Stimulated activated CD8-positive, alpha-beta memory T cell treated with anti-CD3 and anti-CD28 coated beads, Interleukin-12 subunit alpha, Interleukin-12 subunit beta, amount 100 ng/mL, for 24 hours (primary cell): Measurements from ENCODE around the gene ZDHHC18.
"Not testable (repeated sequence)": the region's sequence is repeated elsewhere in the genome, so short reads cannot be mapped to it uniquely, and the experiment has no call there.

Source experiments
- DNase-seq: peaks from one replicate; pipeline ENCODE4 v3.0.0-alpha.2; 2020; ENCODE audit errors: extremely low read depth

ZDHHC18 gene

DNA sequence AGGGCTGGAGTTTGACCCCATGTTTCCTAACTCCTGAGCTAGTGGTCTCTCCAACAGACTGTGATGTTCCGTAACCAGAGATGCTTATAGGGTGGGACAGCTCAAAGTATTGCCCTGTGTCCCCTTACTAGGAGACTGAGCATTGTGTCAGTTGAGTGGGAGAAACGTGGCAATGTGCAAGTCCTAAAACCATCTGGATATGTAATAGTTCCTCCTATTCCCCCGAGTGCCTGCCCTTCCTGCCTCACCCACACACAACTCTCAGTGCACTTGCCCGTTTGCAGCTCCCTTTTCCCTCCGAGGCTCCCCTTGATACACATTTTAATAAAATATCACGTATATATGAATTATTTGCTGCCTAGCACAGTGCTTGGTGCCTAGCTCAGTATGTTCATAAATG, 35.3 kb upstream of the ZDHHC18 start:
- no peak for DNase-seq

DNA sequence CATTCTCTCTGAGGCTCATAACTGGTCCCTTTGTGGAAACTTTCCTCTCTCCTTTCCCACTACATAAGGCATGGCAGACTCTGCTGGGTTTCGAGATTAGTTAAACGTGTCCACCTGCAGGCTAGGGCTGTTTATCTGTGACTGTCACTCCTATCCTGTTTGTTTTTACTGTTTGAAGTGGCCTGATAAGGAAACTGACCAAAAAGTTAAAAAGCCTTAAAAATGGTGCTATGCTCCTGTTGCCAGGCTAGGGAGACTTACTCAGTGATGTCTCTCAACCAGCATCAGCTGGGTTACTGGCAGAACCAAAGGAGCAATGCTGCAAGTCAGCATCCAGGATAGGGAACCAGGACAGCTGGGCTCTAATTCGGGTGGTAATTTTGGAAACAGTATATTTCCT, 34.9 kb upstream of the ZDHHC18 start:
- no peak for DNase-seq

DNA sequence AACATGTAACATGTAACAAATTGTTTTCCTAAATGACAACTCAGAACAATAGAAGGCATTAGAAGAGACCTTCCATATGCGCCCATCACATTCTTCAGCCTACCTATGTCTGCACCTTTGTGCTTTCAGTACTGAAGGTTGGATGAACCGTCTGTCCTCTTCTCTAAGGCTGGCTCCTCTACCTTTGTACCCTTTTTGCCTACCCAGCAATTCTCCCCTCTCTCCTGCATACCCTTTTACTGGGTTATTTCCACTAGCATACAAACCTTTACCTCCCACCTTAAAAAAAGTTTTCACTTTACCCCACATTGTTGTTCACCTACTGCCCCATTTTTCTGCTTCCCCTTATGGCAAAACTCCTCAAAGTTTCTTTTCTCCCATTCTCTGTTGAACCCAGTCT, 33.6 kb upstream of the ZDHHC18 start:
- DNase-seq, result no peak

DNA sequence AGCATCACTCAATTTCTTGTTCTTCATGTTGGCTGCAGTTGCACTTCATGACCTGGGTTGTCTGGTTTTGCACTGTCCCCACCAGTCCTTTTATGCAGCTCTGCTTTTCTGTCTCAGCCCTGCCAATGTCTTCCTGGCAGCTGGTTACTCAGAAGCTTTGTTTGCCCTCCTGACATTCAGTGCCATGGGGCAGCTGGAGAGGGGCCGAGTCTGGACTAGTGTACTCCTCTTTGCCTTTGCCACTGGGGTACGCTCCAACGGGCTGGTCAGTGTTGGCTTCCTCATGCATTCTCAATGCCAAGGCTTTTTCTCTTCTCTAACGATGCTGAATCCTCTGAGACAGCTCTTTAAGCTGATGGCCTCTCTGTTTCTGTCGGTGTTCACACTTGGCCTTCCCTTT, 32.1 kb upstream of the ZDHHC18 start:
- no peak for DNase-seq

GRCh38 chr1:26797627-26798026, 28.9 kb upstream of the ZDHHC18 start:
- no peak for DNase-seq

DNA sequence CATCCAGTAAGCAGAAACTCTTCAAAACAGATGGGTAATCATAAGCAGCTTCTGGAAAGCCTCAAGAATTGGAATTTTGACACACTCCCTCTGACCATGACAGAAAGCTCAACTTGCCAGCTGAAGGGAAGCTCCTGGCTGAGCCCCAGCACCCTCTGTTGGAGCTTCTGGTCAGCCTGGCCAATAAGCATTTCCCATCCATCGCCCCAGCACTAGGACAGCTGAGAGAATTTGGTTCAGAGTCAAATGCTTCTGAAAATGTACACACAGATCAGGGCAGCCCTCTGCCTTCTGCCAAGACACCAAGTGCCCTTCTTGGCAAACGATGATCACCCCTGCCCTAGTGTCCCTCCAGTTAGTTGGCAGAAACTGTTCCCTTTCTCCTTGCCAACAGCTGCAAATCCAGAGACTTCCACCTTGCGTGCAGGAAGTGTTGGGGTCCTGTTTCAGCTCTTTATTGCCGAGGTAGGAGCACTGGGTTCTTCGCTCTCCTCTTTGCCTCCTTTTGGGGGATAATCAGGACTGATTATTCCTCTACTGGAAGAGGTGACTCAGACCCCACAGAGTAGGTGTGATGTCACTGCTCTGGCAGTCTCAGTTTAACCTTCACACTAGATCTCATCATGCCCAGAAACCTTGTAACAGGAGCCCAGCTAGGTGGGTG, 26.9 kb upstream of the ZDHHC18 start:
- DNase-seq, result no peak

GRCh38 chr1:26803932-26804331, 22.6 kb upstream of the ZDHHC18 start:
- not testable (repeated sequence) for DNase-seq

DNA sequence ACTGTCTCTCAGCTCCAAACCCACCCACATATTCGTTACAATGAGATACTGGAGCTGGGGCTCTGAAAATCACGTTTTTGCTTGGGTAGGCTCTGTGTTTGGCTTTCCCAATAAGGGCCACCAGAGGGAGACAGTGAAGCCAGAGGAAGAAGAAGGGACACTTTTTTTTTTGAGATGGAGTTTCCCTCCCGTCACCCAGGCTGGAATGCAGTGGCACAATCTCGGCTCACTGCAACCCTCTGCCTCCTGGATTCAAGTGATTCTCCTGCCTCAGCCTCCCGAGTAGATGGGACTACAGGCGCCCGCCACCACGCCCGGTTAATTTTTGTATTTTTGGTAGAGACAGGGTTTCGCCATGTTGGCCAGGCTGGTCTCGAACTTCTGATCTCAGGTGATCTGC, 16.4 kb upstream of the ZDHHC18 start:
- not testable (repeated sequence) for DNase-seq

- no peak for DNase-seq
Measured at GRCh38 chr1:26811057-26811456, 15.4 kb upstream of the ZDHHC18 start.

DNA sequence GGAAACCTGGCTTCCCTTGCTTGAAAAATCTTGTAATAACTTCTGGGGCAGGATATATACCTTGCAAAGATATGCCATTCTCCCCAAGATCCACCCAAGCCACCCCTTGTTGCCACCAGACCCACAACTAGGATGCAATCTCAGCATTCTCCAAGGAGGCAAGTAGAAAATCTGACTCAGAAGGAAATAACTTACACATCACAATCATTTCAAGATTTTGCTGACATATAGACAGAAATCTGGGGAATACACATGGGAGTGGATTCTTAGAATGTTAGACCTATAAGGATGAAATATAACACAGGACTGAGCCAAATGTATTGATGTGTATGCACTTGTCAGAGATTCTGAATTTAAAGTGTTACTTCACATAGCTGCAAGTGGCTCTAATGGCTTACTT, 14.8 kb upstream of the ZDHHC18 start:
- no peak for DNase-seq

GRCh38 chr1:26814377-26814776, 12.1 kb upstream of the ZDHHC18 start:
- DNase-seq, result no peak

GRCh38 chr1:26814893-26815292, 11.6 kb upstream of the ZDHHC18 start:
- no peak for DNase-seq

- no peak for DNase-seq
Measured at GRCh38 chr1:26820784-26821269, 5.7 kb upstream of the ZDHHC18 start.

DNA sequence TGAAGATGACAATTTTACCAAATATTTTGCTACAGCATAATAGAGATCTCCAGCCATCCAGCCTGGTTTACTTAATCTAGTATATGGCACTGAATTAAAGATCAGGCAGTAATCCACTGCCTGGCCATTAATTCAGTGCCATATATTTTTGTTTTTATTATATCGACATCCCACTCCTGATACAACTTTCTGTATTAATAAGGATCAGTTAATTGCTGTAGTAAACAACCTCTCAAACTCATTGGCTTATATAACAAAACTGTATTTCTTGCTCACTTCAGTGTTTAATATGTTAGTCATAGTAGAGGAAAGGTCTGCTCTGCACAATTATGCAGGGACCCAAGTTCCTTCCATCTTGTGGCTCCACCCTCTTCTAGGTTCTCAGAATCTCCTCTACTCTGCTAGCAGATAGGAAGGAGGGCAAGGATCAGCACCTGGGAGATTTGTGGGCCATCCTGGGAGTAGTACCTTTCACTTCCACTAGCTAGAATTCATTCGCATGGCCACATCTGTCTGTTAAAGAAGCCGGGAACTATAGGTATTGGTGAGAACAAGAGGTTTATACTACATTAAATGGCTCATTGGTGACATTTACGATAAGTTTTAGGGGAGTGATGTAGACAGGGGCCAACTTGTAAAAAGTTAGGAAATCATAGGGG, 3.6 kb upstream of the ZDHHC18 start:
- no peak for DNase-seq

DNA sequence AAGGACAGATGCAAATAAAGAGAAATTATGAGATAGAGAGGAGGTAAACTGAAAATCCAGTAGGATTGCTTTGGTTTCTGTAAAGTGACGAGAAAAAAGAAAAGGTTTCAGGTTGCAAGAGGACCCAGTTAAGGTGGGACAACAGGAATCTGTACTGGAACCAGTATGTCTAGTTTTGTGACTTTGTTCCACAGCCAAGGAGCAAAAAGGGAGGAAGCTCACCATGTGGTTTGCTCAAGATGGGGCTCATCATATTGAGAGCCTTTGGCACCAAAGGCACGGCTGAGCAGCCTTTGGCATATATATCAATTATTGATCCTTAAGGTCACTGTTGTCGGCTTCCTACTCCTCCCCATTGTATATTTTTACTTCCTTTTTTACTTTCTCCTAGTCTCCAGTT, 1.8 kb upstream of the ZDHHC18 start:
- no peak for DNase-seq

- no peak for DNase-seq
Measured at GRCh38 chr1:26827106-26827604, 667 bp downstream of the ZDHHC18 start.

DNA sequence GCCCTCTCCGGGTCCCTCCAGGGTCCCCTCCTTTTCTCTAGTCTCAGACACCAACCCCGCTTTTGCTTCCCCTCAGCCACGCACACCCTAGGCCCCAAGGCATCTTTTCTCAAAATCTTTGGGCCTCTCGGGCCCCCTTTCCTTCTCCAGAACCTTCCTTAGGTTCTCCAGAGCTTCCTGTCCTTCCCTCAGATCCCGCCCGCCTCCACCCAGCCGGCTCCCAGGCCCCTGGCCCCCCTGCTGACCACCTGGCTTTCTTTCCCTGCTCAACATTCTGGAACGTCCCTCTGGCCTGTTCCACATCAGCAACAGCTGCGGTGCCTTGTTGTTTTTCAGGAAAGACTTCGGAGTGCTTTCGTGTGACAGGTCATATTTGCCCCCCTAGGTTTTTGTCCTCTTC, 1.2 kb downstream of the ZDHHC18 start:
- DNase-seq, result no peak

- DNase-seq, result no peak
Measured at GRCh38 chr1:26828411-26828991, 2.0 kb downstream of the ZDHHC18 start.

DNA sequence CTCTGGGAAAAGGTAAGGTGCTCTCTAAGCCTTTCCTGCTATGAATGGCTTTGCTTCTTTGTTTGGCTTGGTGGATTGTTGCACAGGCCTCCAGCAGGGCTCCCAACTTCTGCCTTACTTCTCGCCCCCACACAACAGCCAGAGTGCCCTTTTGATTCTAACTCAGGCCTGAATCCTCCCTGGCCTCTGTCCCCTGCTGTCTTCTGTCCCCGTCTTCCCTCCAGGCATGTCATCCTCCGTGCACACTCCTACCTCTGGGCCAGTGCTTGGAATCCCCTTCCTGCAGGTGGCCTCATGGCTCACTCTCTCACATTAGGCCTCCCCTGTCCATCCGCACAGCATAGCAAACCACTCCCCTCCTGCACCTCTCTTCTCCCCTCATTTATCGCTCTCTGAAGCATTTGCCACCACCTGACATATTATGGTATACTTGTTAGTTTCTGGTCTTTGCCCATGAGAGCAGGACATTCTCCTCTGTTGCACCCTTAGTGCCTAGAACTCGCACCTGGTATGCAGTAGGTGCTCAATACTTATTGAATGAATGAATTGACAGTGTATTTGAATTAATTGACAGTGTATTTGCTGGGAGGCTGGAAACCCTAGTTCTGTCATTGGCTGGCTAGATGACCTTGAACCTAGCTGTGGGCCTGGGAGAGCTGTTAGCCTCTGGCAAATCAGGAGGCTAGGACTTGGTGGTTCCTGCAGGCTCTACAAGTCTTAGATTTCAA, 2.9 kb downstream of the ZDHHC18 start:
- DNase-seq, result no peak

- no peak for DNase-seq
Measured at GRCh38 chr1:26831059-26831458, 4.6 kb downstream of the ZDHHC18 start.

DNA sequence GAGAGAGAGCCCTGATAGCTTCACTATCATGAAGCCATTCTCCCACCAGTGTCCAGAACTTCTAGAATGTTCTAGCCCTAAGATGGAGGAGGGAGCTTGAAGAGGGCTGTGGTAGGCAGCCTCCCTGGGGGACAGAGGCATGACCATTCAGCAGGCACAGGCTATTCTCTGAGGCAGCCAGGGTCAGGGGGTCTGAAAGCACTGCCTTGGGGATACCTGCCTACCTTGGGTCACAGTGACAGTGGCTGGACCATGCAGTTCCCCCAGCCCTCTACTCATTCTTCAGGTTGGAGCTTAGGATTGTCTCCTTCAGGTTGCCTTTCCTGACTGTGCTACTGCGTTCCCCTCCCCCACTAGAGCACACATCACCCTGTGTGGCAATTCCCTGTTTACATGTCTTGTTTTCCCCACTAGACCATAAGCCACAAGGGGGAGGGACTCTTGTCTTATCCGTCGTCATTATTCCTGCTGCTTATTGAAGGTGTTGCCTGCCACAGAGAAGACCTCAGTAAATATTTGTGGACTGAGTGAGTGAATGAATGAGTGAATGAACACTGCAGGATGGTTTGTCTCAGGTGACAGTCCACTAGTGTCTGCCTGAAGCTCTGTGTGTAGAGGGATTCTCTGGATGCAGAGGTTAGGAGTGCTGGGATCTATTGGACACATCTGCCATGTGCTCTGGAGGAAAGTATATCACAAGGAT, 5.2 kb downstream of the ZDHHC18 start:
- DNase-seq, result no peak
